Stimulated activated CD8-positive, alpha-beta memory T cell treated with anti-CD3 and anti-CD28 coated beads, Interleukin-7, amount 100 ng/mL, for 48 hours (primary cell): ENCODE measurements around the gene KRTAP9-1.
"Not testable (repeated sequence)": the region's sequence is repeated elsewhere in the genome, so short reads cannot be mapped to it uniquely, and the experiment has no call there.

Experiments
- DNase-seq, 2 donors: peaks; one replicate each; pipeline ENCODE4 v3.0.0-alpha.2; 2020; ENCODE audit warnings: low read depth in 1 of 2; ENCODE audit errors: extremely low read depth in 1 of 2

KRTAP9-1 gene

DNA sequence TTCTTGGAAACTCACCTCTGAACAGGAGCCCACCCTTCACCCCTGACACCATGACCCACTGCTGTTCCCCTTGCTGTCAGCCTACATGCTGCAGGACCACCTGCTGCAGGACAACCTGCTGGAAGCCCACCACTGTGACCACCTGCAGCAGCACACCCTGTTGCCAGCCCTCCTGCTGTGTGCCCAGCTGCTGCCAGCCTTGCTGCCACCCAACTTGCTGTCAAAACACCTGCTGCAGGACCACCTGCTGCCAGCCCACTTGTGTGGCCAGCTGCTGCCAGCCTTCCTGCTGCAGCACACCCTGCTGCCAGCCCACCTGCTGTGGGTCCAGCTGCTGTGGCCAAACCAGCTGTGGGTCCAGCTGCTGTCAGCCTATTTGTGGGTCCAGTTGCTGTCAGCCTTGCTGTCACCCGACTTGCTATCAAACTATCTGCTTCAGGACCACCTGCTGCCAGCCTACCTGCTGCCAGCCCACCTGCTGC, at the start of gene KRTAP9-1:
KRTAP9-1 (plus strand) TSS at position 51 of the 482 bp plus-strand sequence; CDS start at position 51, 0 bp downstream.
- DNase-seq = not testable (repeated sequence)

DNA sequence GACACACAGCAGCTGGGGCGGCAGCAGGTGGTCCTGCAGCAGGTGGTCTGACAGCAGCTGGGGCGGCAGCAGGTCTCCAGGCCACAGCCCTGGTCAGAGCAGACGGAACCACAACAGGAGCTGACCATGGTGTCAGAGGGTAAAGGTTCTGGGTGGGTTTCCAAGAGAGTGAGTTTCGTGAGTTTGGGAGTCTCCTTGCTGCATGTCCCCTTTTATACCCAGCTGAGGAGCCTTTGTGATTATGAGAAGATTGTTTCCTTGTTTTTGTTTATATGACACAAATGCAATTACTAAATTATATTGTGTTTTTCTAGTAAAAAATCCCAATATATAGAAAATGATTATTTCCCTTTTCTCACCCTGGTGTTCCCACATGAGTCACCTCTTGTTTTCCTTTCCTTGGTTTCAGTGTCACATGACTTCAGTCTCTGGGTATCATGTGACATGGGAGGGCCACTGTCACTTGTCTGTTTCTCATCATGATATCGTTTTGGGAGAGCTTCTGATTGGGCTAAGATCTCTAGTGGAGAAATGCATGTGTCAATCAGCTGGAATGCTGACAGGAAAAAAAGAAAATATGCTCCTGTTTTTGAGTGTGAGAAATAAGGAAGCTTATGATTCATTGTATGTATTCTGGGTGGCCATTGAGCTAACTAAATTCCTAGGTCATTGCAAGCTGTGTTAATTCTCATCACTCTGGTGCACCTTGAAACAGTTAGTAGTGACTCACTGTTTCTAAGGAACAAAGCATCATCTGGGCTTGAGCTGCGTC, 49.1 kb upstream of the KRTAP9-1 start, which contains the start of gene KRTAP4-6:
KRTAP4-6 (minus strand) TSS at position 185 of the 772 bp plus-strand sequence; CDS start at position 128, 57 bp downstream.
- no peak for DNase-seq

DNA sequence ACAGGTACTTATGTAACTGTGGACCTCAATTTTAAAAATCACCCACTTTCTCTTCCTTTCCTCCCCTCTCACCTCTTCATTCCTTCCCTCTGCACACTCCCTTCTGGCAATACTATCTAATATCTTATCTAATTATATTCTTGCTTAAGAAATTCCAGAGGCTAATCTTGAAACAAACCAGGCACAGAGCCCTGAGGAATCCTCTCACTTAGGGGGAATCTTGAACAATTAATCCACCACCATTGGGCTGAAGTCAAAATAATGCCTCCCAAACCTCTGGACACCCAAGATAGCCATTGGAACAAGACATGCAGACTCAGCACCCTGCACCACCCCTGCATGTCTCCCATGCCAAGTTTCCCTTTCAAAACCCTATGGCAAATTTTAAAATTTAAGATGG, 48.3 kb upstream of the KRTAP9-1 start:
- no peak for DNase-seq

DNA sequence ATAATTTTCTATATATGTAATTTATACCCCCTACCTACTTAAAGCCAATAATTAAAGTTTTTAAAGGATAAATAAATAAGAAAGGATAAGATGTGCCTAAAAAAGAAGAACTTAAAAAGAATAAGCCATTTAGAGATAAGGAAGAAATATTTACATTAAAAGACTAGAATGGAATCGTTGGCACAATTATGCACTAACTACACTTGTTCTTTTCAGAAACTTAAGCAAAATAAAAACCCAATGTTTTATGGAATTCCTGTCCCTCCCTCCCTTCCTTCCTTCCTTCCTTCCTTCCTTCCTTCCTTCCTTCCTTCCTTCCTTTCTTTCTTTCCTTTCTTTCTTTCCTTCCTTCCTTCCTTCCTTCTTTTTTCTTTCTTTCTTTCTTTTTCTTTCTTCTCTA, 44.8 kb upstream of the KRTAP9-1 start:
- no peak for DNase-seq

DNA sequence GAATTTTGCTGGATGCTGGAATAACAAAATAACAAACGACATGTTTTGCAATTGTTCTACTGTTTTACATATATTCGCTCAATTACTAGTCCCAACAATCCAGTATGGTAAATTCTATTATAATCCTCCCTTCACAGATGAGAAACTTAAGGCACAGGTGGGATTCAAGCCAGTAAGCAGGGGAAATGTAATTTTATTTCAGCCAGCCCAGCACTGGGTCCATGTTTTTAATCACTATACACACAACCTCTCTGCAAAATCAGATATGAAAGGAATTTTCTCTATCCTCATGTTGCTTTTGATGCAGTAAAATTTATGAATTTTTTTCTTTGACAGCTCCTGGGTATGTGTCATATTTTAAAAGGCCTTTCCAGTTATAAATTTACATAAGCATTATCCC, 44.4 kb upstream of the KRTAP9-1 start:
- DNase-seq = no peak

- DNase-seq = no peak
These were observed 42.0 kb upstream of the KRTAP9-1 start for GRCh38 chr17:41147531-41148204.

DNA sequence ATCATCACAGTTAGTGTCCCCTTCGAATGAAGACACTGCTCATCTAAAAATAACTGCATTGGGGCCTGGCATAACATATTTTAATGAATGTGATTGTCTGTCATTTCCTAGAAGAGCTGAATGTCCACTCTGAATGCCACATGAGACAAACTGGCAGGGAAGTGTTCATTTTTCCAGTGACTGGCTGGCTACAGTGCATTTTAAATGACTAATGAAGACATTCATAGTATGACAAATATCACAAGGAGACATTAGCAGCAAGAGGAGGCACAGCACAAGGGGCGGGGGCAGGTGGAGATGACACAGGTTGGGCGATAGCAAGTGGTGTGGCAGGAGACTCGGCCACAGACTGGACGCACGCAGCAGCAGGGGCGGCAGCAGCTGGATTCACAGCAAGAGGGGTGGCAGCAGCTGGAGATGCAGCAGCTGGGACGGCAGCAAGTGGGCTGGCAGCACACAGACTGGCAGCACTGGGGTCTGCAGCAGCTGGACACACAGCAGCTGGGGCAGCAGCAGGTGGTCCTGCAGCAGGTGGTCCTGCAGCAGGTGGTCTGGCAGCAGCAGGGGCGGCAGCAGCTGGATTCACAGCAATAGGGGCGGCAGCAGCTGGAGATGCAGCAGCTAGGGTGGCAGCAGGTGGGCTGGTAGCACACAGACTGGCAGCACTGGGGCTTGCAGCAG, 40.6 kb upstream of the KRTAP9-1 start:
- DNase-seq = not testable (repeated sequence)

- DNase-seq = no peak
These were observed 40.1 kb upstream of the KRTAP9-1 start, which contains the start of gene KRTAP4-5 for GRCh38 chr17:41149652-41149985. Gene KRTAP4-5 (minus strand): TSS chr17:41149825. CDS start chr17:41149767, 58 bp downstream.

DNA sequence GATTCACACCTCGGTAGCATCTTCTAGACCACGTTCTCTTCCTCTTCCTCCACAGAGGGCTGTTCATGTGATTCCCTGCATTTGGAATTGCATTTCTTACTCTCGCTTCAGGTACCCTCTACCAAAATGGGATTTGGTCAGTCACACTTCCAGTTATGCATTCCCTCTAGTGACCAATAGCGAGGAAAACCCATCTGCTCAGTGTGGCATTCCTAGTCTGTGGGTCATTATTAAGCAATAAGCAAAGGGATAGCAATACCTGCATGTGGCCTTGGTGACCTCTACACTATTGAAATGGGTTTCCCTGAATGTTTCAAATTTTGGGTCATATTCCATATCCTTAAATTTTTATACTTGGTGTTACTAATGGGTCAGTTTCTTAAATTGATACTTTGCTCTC, 39.7 kb upstream of the KRTAP9-1 start:
- no peak for DNase-seq

DNA sequence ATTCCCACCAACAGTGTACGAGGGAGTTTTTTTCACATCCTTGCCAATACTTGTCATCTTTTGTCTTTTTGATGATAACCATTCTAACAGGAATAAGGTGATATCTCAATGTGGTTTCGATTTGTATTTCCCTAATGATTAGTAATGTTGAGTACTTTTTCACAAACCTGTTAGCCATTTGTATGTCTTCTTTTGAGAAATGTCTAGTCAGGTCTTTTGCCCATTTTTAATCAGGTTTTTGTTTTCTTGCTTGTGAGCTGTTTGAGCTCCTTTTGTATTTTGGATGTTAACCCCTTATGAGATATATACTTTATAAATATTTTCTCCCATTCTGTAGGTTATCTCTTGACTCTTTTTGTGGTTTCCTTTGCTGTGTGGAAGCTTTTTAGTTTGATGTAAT, 38.2 kb upstream of the KRTAP9-1 start:
- DNase-seq = no peak

DNA sequence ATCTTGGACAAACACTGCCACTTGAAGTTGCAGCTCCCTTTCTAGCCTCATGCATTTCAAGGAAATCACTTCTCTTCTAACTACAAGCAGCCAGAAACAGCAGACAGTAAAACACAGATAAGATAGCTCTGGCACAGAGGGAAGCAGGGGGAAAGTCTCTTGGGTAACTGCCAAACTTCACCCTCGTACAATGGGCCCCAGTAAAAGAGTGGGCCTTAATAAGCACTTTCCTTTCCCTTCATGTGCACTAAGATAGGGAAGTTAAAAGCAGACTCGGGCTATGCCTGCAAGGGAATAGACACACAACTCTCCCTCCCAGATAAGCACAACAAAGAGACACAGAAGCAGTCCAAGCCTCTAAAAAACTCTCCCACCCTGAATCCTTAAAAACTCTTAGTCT, 35.8 kb upstream of the KRTAP9-1 start:
- DNase-seq = no peak

DNA sequence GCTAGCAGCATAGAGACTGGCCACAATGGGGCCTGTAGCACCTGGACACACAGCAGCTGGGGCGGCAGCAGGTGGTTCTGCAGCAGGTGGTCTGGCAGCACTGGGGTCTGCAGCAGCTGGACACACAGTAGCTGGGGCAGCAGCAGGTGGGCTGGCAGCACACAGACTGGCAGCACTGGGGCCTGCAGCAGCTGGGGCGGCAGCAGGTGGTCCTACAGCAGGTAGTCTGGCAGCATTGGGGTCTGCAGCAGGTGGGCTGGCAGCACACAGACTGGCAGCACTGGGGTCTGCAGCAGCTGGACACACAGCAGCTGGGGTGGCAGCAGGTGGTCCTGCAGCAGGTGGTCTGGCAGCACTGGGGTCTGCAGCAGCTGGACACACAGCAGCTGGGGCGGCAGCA, 29.5 kb upstream of the KRTAP9-1 start:
- DNase-seq = not testable (repeated sequence)

GRCh38 chr17:41160648-41161047, 29.0 kb upstream of the KRTAP9-1 start, which contains the start of gene KRTAP4-4:
Gene KRTAP4-4 (minus strand): TSS chr17:41160748. CDS start chr17:41160691, 57 bp downstream.
- DNase-seq = no peak

- no peak for DNase-seq
These were observed 25.9 kb upstream of the KRTAP9-1 start for GRCh38 chr17:41163828-41164227.

DNA sequence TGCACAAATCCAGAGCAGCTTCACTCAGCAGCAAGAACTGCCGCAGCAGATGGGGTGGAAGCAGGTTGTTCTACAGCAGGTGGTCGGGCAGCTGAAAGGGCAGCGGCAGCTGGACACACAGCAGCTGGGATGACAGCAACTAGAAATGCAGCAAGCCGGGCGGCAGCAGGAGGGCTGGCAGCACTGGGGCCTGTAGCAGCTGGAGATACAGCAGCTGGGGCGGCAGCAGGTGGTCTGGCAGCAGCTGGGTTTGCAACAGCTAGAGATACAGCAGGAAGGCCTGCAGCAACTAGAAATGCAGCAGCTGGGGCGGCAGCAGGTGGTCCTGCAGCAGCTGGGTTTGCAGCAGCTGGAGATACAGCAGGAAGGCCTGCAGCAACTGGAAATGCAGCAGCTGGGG, 22.1 kb upstream of the KRTAP9-1 start:
- no peak for DNase-seq

- no peak for DNase-seq
These were observed 21.6 kb upstream of the KRTAP9-1 start, which contains the start of gene KRTAP4-3 for GRCh38 chr17:41168121-41168520. Gene KRTAP4-3 (minus strand): TSS chr17:41168221. CDS start chr17:41168172, 49 bp downstream.

GRCh38 chr17:41171886-41172285, 17.8 kb upstream of the KRTAP9-1 start:
- DNase-seq = no peak

DNA sequence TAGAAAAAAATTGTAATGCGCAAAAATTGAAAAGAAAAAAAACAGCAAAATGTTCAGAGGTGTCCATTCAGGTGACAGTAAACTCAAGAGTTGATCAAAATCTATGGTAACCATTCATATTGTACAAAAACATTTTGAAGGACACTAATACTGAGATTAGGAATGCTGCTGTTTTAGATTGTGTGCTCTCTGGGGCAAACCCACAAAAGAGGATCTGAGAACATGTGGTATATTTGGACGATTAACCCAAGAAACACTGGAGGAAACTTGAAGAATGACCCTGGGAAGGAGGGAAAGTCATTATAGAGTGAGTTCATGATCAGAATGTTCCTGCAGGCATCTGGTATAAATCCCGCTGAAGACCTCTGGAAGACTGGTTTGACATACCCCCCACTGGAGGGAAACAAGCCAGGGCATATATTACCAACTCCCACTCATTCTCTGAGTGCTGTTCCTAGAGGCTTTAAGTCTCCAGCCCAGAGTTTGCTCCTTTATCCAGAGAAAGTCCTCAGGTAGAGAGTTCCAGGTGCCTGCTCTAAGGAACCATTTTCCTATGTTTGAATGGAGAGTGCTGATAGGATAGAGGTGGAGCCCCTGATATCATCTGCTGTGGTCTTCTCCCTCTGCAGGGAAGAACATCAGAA, 12.8 kb upstream of the KRTAP9-1 start:
- DNase-seq = no peak

DNA sequence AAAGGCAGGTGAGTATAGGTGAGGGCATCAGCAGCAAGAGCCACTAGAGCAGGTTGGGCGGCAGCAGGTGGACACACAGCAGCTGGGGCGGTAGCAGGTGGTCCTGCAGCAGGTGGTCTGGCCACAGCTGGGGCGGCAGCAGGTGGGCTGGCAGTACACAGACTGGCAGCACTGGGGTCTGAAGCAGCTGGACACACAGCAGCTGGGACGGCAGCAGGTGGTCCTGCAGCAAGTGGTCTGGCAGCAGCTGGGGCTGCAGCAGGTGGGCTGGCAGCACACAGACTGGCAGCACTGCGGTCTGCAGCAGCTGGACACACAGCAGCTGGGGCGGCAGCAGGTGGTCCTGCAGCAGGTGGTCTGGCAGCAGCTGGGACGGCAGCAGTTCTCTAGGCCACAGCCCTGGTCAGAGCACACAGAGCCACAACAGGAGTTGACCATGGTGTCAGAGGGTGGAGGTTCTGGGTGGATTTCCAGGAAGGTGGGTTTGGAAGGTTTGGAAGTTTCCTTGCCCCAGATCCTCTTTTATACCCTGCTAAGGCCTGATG, 11.9 kb upstream of the KRTAP9-1 start, which contains the start of gene KRTAP4-2:
KRTAP4-2 (minus strand) TSS at position 495 of the 545 bp plus-strand sequence; CDS start at position 438, 57 bp downstream.
- no peak for DNase-seq

DNA sequence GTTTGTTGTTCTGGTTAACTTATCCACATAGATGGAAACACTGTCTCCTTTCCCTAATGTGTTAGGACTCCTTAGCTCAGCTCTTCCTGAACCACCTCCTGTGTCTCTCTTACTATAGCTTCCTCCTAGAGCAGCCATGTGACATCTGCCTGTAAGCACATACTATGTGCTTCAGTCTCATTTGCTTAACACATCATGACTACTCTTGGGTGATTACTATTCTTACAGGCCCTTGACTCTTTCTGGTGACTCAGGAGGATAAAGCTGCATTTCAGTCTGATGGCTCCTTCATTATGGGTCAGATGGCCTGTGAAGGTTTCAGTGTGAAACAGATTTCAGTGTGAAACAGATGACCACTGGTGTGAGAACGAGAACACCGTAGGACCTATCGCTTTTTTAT, 11.3 kb upstream of the KRTAP9-1 start:
- no peak for DNase-seq
